Measurements from ENCODE around the gene PTPN4. TPM values are rescaled to one million over a fixed set of nuclear protein-coding genes. Genes with fewer than 3 reads are reported as not detected.
"Not testable (repeated sequence)": the region's sequence is repeated elsewhere in the genome, so short reads cannot be mapped to it uniquely, and the experiment has no call there.

Gene PTPN4
- total RNA-seq, 1 donor from 2014 or later, result 22.1 TPM

- Mint-ChIP-seq H3K27ac (no peak overlapping the region), H3K4me1 (ENCODE audit: low read depth) (peaks cover 6% of the 10 kb centered on the region), H3K36me3 (ENCODE audit: low read depth) (no peaks in the 10 kb centered on the region), H3K9me3 (no peaks in the 10 kb centered on the region), H3K4me3 (ENCODE audit: low read depth) (no peak overlapping the region), H3K27me3 (ENCODE audit: low read depth) (no peaks in the 10 kb centered on the region)
- intact Hi-C loops (cut with micrococcal nuclease), result no loop called here
- DNase-seq (ENCODE audit: low spot score), result no peak
Observed at GRCh38 chr2:119782308-119783027, 22.7 kb downstream of the PTPN4 start.

DNA sequence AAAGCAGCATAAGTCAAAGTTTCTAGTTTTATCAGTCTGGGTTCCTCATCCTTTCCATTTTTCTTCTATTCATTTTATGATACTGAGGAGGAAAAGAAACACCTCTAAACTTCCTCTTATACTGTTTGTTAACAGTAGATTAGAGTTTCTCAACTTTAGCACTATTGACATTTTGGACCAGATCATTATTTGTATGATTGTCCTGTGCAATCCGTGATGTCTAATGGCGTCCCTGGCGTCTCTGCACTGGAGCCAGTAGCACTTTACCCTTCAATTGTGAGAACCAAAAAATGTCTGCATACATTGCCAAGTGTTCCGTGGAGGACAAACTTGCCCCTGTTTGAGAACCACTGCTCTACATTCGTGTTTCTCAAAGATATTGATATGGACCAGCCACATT is 25.2 kb downstream of the PTPN4 start:
- Mint-ChIP-seq H3K27me3 (ENCODE audit: low read depth) (no peaks in the 10 kb centered on the region), H3K36me3 (ENCODE audit: low read depth) (peaks cover 8% of the 10 kb centered on the region), H3K4me3 (ENCODE audit: low read depth) (no peak overlapping the region), H3K4me1 (ENCODE audit: low read depth) (peaks cover 6% of the 10 kb centered on the region), H3K27ac (no peak overlapping the region), H3K9me3 (peaks cover 7% of the 10 kb centered on the region)
- intact Hi-C loops (cut with micrococcal nuclease), result no loop called here
- no peak for DNase-seq (ENCODE audit: low spot score)

GRCh38 chr2:119786295-119786694 is 26.6 kb downstream of the PTPN4 start:
- intact Hi-C loops (cut with micrococcal nuclease), result no loop called here
- H3K4me3 Mint-ChIP-seq (ENCODE audit: low read depth), result no peak overlapping the region
- H3K36me3 Mint-ChIP-seq (ENCODE audit: low read depth), result peaks cover 15% of the 10 kb centered on the region
- H3K27ac Mint-ChIP-seq, result no peak overlapping the region
- no peak for DNase-seq (ENCODE audit: low spot score)
- no peaks in the 10 kb centered on the region for H3K27me3 Mint-ChIP-seq (ENCODE audit: low read depth)
- H3K4me1 Mint-ChIP-seq (ENCODE audit: low read depth), result peaks cover 5% of the 10 kb centered on the region
- peaks cover 18% of the 10 kb centered on the region for H3K9me3 Mint-ChIP-seq

GRCh38 chr2:119788752-119789151 is 29.0 kb downstream of the PTPN4 start:
- no peaks in the 10 kb centered on the region for H3K4me1 Mint-ChIP-seq (ENCODE audit: low read depth)
- no peak overlapping the region for H3K4me3 Mint-ChIP-seq (ENCODE audit: low read depth)
- no peak for DNase-seq (ENCODE audit: low spot score)
- peaks cover 41% of the 10 kb centered on the region for H3K9me3 Mint-ChIP-seq
- H3K27me3 Mint-ChIP-seq (ENCODE audit: low read depth), result no peaks in the 10 kb centered on the region
- H3K27ac Mint-ChIP-seq, result no peak overlapping the region
- intact Hi-C loops (cut with micrococcal nuclease), result no loop called here
- H3K36me3 Mint-ChIP-seq (ENCODE audit: low read depth), result peaks cover 38% of the 10 kb centered on the region

GRCh38 chr2:119790466-119790865 is 30.7 kb downstream of the PTPN4 start:
- intact Hi-C loops (cut with micrococcal nuclease), result no loop called here
- DNase-seq (ENCODE audit: low spot score), result no peak
- Mint-ChIP-seq H3K9me3 (peaks cover 41% of the 10 kb centered on the region), H3K36me3 (ENCODE audit: low read depth) (peaks cover 49% of the 10 kb centered on the region), H3K4me1 (ENCODE audit: low read depth) (no peaks in the 10 kb centered on the region), H3K4me3 (ENCODE audit: low read depth) (no peak overlapping the region), H3K27ac (no peak overlapping the region), H3K27me3 (ENCODE audit: low read depth) (no peaks in the 10 kb centered on the region)

DNA sequence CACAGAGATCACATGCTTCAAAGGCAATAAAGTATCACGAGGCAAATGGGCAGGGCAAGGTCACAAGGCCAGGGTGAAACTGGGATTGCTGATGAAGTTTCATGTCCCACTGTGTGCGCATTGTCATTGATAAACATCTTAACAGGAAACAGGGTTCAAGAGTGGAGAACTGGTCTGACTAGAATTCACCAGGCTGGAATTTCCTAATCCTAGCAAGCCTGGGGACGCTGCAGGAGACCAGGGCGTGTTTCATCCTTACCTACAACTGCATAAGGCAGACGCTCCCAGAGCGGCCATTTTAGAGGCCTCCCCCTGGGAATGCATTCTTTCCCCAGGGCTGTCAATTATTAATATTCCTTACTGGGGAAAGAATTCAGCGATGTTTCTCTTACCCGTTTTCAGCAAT is 33.2 kb downstream of the PTPN4 start:
- intact Hi-C loops (cut with micrococcal nuclease), result no loop called here
- Mint-ChIP-seq H3K9me3 (peaks cover 41% of the 10 kb centered on the region), H3K4me3 (ENCODE audit: low read depth) (no peak overlapping the region), H3K4me1 (ENCODE audit: low read depth) (no peaks in the 10 kb centered on the region), H3K27me3 (ENCODE audit: low read depth) (no peaks in the 10 kb centered on the region), H3K27ac (no peak overlapping the region), H3K36me3 (ENCODE audit: low read depth) (peaks cover 48% of the 10 kb centered on the region)
- DNase-seq (ENCODE audit: low spot score), result no peak

DNA sequence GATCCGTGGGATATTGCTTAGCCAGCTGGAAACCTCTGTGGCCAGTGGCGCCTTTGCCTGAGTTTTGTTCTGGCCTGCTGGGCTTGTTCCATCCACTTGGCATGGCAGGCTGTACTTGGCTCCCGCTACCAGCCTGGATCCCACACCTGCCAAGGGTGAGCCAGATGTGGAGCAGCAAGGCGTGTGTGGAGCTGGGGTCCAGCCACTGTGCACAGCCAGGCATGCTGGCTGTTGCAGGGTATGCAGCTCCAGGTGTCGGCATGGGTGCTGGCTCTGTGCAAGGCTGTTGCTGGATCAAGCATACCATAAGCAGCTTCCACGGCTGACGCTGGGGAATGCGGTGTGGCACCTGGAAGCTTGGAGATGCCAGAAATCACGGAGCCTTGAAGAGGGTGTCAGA is 34.5 kb downstream of the PTPN4 start:
- Mint-ChIP-seq H3K27me3 (ENCODE audit: low read depth) (no peaks in the 10 kb centered on the region), H3K4me3 (ENCODE audit: low read depth) (no peak overlapping the region), H3K27ac (no peak overlapping the region), H3K9me3 (peaks cover 37% of the 10 kb centered on the region), H3K36me3 (ENCODE audit: low read depth) (peaks cover 43% of the 10 kb centered on the region), H3K4me1 (ENCODE audit: low read depth) (no peaks in the 10 kb centered on the region)
- intact Hi-C loops (cut with micrococcal nuclease), result no loop called here
- DNase-seq (ENCODE audit: low spot score), result no peak

DNA sequence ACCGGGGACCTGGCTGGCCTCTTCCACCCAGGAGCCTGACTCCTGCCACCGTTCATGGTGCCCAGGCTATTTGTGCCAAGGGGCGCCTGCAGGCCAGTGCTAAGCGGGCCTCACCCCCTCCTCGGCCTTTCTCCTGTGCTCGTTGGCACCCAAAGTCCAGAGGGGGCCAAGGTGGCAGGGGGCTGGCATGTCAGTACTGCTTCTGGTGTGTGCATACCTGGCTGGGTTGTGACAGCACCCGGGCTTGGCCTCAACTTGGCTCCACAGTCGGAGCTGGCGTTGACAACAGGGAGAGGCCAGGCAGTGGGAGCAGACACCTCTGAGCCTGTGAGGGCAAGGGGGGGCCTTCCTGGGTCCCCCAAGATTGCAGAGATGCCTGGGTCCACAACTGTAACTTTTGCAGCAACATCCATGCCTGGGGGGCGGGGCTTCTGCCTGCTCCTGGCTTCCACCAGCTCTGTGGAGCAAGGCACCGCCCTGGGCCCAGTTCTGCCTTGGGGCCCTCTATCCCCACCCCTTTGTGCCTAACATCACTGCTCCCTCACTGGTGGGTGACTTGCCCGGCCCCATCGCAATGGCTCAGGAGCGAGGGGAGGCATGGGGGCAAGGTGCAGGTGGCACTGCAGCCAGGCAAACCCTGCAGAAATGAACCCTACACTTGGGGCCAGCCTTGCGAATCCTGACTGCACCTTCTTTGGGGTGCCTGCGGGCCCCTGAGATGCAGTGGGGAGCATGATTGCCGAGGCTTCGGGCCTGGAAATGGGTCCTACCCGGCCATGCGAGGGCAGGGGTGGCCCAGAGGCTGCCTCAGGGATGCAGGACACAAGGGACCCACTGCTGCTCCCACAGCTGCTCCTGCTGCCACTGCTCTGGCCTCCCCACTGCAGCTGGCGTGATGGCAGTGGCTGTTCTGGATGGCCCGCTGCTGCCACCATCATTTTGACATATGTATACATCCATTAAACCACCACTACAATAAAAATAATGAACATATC is 35.9 kb downstream of the PTPN4 start:
- Mint-ChIP-seq H3K36me3 (ENCODE audit: low read depth) (peaks cover 39% of the 10 kb centered on the region), H3K27me3 (ENCODE audit: low read depth) (no peaks in the 10 kb centered on the region), H3K4me1 (ENCODE audit: low read depth) (peaks cover 2% of the 10 kb centered on the region), H3K27ac (no peak overlapping the region), H3K9me3 (peaks cover 26% of the 10 kb centered on the region), H3K4me3 (ENCODE audit: low read depth) (no peak overlapping the region)
- intact Hi-C loops (cut with micrococcal nuclease), result no loop called here
- DNase-seq (ENCODE audit: low spot score), result no peak

DNA sequence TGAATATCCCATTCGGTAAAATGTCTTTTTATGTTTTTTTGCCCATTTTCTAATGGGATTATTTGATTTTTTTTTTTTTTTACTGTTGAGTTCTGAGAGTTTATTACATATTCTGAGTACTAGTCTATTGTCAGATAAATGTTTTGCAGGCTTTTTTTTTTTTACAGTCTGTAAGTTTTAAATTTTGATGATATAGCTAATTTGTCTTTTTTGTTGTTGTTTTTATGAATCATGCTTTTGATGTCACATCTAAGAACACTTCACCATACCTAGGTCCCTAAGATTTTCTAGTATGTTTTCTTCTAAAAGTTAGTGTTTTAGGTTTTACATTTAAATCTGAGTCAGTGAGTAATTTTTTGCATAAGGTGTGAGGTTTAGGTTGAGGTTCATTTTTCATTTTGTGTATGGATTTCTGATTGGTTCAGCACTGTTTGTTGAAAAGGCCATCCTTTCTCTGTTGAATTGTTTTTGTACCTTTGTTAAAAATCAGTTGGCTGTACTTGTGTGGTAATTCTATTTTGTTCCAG is 40.7 kb downstream of the PTPN4 start:
- Mint-ChIP-seq H3K36me3 (ENCODE audit: low read depth) (peaks cover 19% of the 10 kb centered on the region), H3K4me1 (ENCODE audit: low read depth) (peaks cover 24% of the 10 kb centered on the region), H3K9me3 (peaks cover 11% of the 10 kb centered on the region), H3K4me3 (ENCODE audit: low read depth) (no peak overlapping the region), H3K27me3 (ENCODE audit: low read depth) (no peaks in the 10 kb centered on the region), H3K27ac (no peak overlapping the region)
- DNase-seq (ENCODE audit: low spot score), result no peak
- intact Hi-C loops (cut with micrococcal nuclease), result no loop called here

DNA sequence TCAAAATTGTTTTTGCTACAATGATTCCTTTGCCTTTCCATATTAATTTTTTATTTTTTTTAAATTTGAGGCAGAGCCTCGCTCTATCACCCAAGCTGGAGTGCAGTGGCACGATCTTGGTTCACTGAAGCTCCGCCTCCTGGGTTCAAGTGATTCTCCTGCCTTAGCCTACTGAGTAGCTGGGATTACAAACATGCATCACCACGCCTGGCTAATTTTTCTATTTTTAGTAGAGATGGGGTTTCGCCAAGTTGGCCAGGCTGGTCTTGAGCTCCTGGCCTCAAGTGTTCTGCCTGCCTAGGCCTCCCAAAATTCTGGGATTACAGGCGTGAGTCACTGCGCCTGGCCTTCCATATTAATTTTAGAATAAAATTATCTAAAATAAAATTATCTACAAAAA is 41.3 kb downstream of the PTPN4 start:
- DNase-seq (ENCODE audit: low spot score), result no peak
- no peak overlapping the region for H3K27ac Mint-ChIP-seq
- H3K4me1 Mint-ChIP-seq (ENCODE audit: low read depth), result peaks cover 24% of the 10 kb centered on the region

GRCh38 chr2:119801989-119802388 is 42.3 kb downstream of the PTPN4 start:
- H3K27ac Mint-ChIP-seq; H3K27me3 Mint-ChIP-seq (ENCODE audit: low read depth); DNase-seq (ENCODE audit: low spot score); intact Hi-C loops (cut with micrococcal nuclease); H3K4me3 Mint-ChIP-seq (ENCODE audit: low read depth): not testable (repeated sequence)
- Mint-ChIP-seq H3K36me3 (ENCODE audit: low read depth) (peaks cover 27% of the 10 kb centered on the region), H3K9me3 (peaks cover 16% of the 10 kb centered on the region), H3K4me1 (ENCODE audit: low read depth) (peaks cover 24% of the 10 kb centered on the region)

More for the DNA sequence above, 41.3 kb downstream of the PTPN4 start:
- Mint-ChIP-seq H3K4me3 (ENCODE audit: low read depth) (no peak overlapping the region), H3K27me3 (ENCODE audit: low read depth) (no peaks in the 10 kb centered on the region), H3K9me3 (peaks cover 16% of the 10 kb centered on the region), H3K36me3 (ENCODE audit: low read depth) (peaks cover 25% of the 10 kb centered on the region)
- intact Hi-C loops (cut with micrococcal nuclease), result no loop called here

DNA sequence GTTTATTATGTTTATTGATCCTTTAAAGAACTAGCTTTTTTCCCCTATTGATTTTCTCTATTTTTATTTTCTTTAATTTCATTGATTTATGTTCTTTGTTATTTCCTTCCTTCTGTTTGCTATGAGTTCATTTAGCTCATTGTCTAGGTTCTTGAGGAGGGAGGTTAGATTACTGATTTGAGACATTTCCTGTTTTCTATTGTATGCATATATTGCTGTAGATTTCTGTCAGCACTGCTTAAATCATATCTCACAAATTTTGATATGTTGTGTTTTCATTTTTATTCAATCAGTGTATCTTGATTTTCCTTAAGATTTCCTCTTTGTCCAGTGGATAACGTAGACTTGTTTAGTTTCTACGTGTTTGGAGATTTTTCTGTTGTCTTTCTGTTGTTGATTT is 43.4 kb downstream of the PTPN4 start:
- H3K36me3 Mint-ChIP-seq (ENCODE audit: low read depth), result peaks cover 27% of the 10 kb centered on the region
- H3K27ac Mint-ChIP-seq, result no peak overlapping the region
- no peak overlapping the region for H3K4me3 Mint-ChIP-seq (ENCODE audit: low read depth)
- H3K9me3 Mint-ChIP-seq, result peaks cover 16% of the 10 kb centered on the region
- intact Hi-C loops (cut with micrococcal nuclease), result no loop called here
- no peak for DNase-seq (ENCODE audit: low spot score)
- H3K4me1 Mint-ChIP-seq (ENCODE audit: low read depth), result peaks cover 24% of the 10 kb centered on the region
- H3K27me3 Mint-ChIP-seq (ENCODE audit: low read depth), result no peaks in the 10 kb centered on the region

- peaks cover 27% of the 10 kb centered on the region for H3K36me3 Mint-ChIP-seq (ENCODE audit: low read depth)
- H3K4me1 Mint-ChIP-seq (ENCODE audit: low read depth), result peaks cover 24% of the 10 kb centered on the region
- DNase-seq (ENCODE audit: low spot score); H3K27me3 Mint-ChIP-seq (ENCODE audit: low read depth); intact Hi-C loops (cut with micrococcal nuclease); H3K4me3 Mint-ChIP-seq (ENCODE audit: low read depth); H3K27ac Mint-ChIP-seq: not testable (repeated sequence)
- peaks cover 16% of the 10 kb centered on the region for H3K9me3 Mint-ChIP-seq
Observed at GRCh38 chr2:119804409-119804808, 44.7 kb downstream of the PTPN4 start.
